ENCODE measurements around the gene DCLRE1A. TPM values are rescaled to one million over a fixed set of nuclear protein-coding genes. Genes with fewer than 3 reads are reported as not detected.
"Not testable (repeated sequence)": the region's sequence is repeated elsewhere in the genome, so short reads cannot be mapped to it uniquely, and the experiment has no call there.

Gene DCLRE1A
- total RNA-seq, 1 donor from 2014 or later = 6.3 TPM

DNA sequence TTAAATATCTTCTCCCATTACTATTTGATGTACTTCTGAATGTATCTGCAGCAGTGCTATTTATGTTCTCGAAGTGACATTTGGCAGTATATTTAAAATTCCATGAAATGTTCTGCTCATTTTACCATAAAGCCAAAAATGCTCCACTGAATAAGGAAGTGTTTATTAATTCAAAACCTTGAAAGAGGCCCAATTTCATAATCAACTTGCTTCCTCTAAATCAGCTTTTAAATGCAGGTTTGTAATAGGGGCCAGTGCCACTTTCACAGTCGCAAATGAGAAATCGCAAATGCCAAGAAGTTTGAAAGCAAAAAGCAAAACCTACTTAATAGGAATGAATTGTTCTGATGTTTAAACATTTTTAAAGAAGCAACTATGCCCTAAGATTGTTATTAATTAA is 12.0 kb upstream of the DCLRE1A start:
- intact Hi-C loops (cut with micrococcal nuclease) = no loop called here

DNA sequence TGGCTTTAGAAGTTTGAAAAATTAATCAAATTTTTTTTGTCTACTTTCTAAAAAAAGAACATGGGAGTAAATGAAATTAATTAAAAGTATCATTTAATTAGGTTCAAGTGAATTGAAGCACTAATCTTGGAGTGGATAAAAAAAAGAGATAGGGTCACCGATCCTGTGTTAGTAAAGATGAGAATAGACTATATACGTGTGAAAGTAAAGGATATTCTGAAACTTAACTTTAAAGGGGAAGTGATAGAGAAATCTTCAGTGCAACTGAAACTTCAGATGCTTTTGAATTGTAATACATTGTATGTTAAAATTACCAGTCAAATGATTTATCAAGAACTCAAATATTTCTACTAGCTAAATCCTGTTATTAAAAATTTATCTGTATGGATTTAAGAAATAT is 5.4 kb upstream of the DCLRE1A start:
- ATAC-seq (no peak), DNase-seq (no peak)
- intact Hi-C loops (cut with micrococcal nuclease) = no loop called here

More for the DNA sequence above, 12.0 kb upstream of the DCLRE1A start:
- DNase-seq = no peak
- no peak for ATAC-seq

- no peak for DNase-seq
- intact Hi-C loops (cut with micrococcal nuclease) = no loop called here
- ATAC-seq = peak; percentile 51
These were observed 4.7 kb upstream of the DCLRE1A start for GRCh38 chr10:113858541-113858940.

GRCh38 chr10:113857210-113857609 is 3.3 kb upstream of the DCLRE1A start:
- no peak for ATAC-seq
- DNase-seq = no peak
- intact Hi-C loops (cut with micrococcal nuclease) = no loop called here

- ATAC-seq (no peak), DNase-seq (no peak)
- intact Hi-C loops (cut with micrococcal nuclease) = no loop called here
These were observed 2.7 kb upstream of the DCLRE1A start for GRCh38 chr10:113856563-113856962.

DNA sequence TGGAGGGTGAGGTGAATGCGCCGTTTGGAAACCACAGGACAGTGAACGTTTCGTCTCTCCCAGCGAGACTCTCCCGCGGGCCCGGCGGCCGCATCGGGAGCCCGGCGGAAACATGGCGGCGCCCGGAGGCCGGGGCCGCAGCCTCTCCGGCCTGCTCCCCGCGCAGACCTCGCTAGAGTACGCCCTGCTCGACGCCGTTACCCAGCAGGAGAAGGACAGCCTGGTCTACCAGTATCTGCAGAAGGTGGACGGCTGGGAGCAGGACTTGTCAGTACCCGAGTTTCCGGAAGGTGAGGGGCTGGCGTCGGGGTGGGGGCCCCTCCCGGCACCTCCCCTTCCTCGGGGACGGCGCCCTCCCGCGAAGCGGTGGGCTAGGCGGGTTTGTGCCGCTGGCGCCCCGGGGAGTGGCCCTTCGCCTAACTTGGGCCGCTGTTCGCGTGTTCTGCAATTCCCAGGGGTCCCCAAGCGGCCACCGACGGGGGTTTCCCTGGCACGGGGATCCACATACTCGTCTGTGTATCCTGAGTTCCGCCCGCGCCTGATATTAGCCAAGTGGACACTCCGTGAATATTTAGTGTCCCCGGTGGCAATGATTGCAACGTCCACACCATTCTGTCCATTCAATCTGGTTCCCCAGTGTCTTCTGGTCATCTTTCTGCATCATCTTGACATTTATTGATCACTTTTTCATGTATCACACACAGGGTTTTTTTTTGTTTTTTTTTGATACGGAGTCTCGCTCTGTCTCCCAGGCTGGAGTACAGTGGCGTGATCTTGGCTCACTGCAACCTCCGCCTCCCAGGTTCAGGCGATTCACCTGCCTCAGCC is 1.1 kb upstream of the DCLRE1A start:
- ATAC-seq (peak; percentile 63), DNase-seq (peak; percentile 75)
- intact Hi-C loops (cut with micrococcal nuclease) = no loop called here

- DNase-seq (no peak), ATAC-seq (no peak)
- intact Hi-C loops (cut with micrococcal nuclease) = no loop called here
These were observed 287 bp downstream of the DCLRE1A start for GRCh38 chr10:113853578-113854012.

- no peak for DNase-seq
- no peak for ATAC-seq
- intact Hi-C loops (cut with micrococcal nuclease) = no loop called here
These were observed 3.9 kb downstream of the DCLRE1A start for GRCh38 chr10:113849946-113850345.

- intact Hi-C loops (cut with micrococcal nuclease) = no loop called here
- DNase-seq = no peak
- ATAC-seq = no peak
These were observed 4.6 kb downstream of the DCLRE1A start for GRCh38 chr10:113849140-113849803.

GRCh38 chr10:113846036-113846435 is 7.8 kb downstream of the DCLRE1A start:
- ATAC-seq (no peak), DNase-seq (no peak)
- intact Hi-C loops (cut with micrococcal nuclease) = no loop called here

- DNase-seq = no peak
- peak; percentile 42 for ATAC-seq
- intact Hi-C loops (cut with micrococcal nuclease) = no loop called here
These were observed 9.9 kb downstream of the DCLRE1A start for GRCh38 chr10:113843972-113844485.

GRCh38 chr10:113842171-113842570 is 11.7 kb downstream of the DCLRE1A start:
- no peak for ATAC-seq
- DNase-seq = no peak
- intact Hi-C loops (cut with micrococcal nuclease) = no loop called here

- DNase-seq; intact Hi-C loops (cut with micrococcal nuclease); ATAC-seq: not testable (repeated sequence)
These were observed 25.3 kb downstream of the DCLRE1A start for GRCh38 chr10:113828567-113828966.

GRCh38 chr10:113825791-113826190 is 28.1 kb downstream of the DCLRE1A start:
- DNase-seq = no peak
- intact Hi-C loops (cut with micrococcal nuclease) = no loop called here
- no peak for ATAC-seq

DNA sequence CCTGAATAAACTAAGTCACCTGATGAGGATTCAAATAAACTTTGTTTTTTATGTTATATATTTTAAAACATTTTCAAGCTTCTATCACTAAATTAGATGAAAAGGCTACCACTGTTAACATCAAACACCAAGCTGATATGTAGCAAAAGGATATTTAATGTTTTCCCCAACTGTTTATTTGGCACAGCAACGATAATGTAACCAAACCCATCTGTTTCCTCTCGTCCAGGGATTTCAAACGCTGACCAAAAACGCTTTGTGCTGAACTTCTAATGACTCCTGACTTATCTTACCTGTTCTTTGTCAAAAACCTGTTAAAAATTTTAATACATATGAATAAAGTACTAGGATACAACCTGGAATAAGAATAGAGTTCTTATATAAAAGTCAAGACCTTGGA is 30.5 kb downstream of the DCLRE1A start:
- ATAC-seq = no peak
- intact Hi-C loops (cut with micrococcal nuclease) = no loop called here
- no peak for DNase-seq

DNA sequence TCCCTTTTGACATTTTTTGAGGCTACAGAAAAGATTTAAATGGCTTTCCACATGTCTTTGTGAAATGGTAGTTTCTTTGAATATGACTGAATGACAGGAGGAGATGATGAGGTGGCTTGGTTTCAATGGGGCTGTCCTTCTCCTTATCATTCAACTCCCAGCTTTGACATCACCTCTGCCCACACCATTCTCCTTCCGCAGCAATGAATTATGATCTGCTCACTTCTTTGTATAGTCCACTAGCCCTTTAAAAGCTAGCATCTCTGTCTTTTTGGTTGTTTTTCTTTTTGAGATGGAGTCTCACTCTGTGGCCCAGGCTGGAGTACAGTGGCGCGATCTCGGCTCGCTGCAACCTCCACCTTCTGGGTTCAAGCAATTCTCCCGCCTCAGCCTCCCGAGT is 31.7 kb downstream of the DCLRE1A start:
- ATAC-seq = no peak
- DNase-seq = no peak
- intact Hi-C loops (cut with micrococcal nuclease) = no loop called here

DNA sequence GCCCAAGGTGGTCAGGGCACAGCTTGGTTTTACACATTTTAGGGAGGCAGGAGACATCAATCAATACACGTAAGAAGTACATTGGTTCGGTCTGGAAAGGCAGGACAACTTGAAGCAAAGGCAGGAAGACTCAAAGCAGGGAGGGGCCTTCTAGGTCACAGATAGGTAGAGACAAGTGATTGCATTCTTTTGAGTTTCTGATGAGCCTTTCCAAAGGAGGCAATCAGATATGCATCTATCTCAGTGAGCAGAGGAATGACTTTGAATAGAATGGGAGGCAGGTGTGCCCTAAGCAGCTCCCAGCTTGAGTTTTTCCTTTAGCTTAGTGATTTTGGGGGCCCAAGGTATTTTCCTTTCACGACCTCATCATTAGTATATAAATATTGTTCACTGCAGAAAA is 32.6 kb downstream of the DCLRE1A start:
- DNase-seq; intact Hi-C loops (cut with micrococcal nuclease); ATAC-seq: not testable (repeated sequence)

DNA sequence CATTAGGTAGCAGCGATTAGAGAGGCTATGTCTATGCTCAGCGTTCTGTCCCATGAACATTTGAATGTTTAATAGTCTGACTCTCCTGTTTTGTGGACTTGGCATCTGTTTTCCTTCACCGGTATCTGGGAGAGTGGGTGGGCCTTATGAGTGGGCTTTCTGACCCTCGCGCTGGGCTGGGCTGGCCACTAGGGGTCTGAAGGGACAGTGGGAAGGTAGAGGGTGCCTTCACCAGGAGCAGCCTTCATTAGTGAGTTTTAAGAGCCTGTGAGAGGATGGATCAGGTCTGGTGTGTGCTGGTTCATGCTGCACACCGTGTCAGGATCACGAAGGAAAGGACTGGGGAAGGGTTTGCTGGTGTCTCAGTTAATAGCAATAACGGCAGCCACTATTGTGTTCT is 33.4 kb downstream of the DCLRE1A start:
- intact Hi-C loops (cut with micrococcal nuclease) = no loop called here
- DNase-seq (no peak), ATAC-seq (no peak)

DNA sequence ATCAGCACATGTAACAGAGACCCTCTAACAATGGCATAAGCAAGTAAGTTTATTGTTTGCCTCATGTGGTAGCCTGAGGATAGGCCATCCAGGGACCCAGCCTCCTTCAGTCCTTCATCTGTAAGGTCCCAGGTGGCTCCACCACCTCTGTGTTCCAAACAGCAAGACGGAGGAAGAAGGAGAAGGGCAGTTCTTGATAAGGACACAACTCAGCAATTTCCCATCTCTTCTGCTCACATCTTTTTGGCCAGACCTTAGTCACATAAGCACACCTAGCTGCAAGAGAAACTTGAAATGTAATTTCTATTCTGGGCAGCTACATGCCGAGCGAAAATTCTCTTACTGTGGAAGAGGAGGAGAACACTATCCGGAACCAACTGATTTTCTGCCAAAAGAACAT is 33.9 kb downstream of the DCLRE1A start:
- ATAC-seq = no peak

DNA sequence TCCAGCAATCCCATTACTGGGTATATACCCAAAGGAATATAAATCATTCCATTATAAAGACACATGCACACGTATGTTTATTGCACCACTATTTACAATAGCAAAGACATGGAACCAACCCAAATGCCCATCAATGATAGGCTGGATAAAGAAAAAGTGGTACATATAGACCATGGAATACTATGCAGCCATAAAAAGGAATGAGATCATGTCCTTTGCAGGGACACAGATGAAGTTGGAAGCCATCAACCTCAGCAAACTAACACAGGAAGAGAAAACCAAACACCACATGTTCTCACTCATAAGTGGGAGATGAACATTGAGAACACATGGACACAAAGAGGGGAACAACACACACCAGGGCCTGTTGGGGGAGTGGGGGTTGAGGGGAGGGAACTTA is 39.2 kb downstream of the DCLRE1A start:
- intact Hi-C loops (cut with micrococcal nuclease); DNase-seq; ATAC-seq: not testable (repeated sequence)

More for the DNA sequence above, 33.9 kb downstream of the DCLRE1A start:
- no peak for DNase-seq
- intact Hi-C loops (cut with micrococcal nuclease) = no loop called here

Measured in left ventricle myocardium superior (tissue), 1 donor.